Erythroblast (primary cell): ENCODE results near the gene SRA1.

ENCODE experiments used
- GATA1 ChIP-seq: IDR thresholded peaks from 2 replicates; pipeline ENCODE4 v1.6.1; 2011; ENCODE audit warnings: low read depth, mild to moderate bottlenecking, control low read depth, low read length, moderate library complexity
- POLR2A ChIP-seq: IDR thresholded peaks from 2 replicates; pipeline ENCODE4 v1.6.1; 2011; ENCODE audit warnings: mild to moderate bottlenecking, low read length

GRCh38 chr5:140557965-140558364 lies 692 bp upstream of the SRA1 start:
- no peak for TF ChIP-seq POLR2A
- TF ChIP-seq GATA1 = no peak
